ENCODE measurements around the gene EIF2B1. TPM values are rescaled to one million over a fixed set of nuclear protein-coding genes. Genes with fewer than 3 reads are reported as not detected.

The EIF2B1 gene
- total RNA-seq, 1 donor from 2014 or later = 85.1 TPM

GRCh38 chr12:123598522-123598921 lies 35.0 kb downstream of the EIF2B1 start:
- peaks cover 25% of the 10 kb centered on the region for H3F3A ChIP-seq (ENCODE audit: low read depth)
- H2AFZ ChIP-seq (replicated peaks) = no peak overlapping the region
- peaks cover 17% of the 10 kb centered on the region for H3K36me3 Mint-ChIP-seq
- no peak overlapping the region for H3K4me3 ChIP-seq
- TF ChIP-seq EZH2phosphoT487 (IDR thresholded peaks at IDR 0.05) (no peak), CTCF (IDR thresholded peaks at IDR 0.05) (no peak), EZH2 (IDR thresholded peaks at IDR 0.05) (no peak)
- H3K36me3 ChIP-seq = peaks cover 12% of the 10 kb centered on the region
- peaks cover 2% of the 10 kb centered on the region for H3K27me3 Mint-ChIP-seq (ENCODE audit: insufficient read depth, low read depth)
- H3K9me3 ChIP-seq (ENCODE audit: low read depth) = no peaks in the 10 kb centered on the region
- no peak overlapping the region for H3K4me3 Mint-ChIP-seq
- no peaks in the 10 kb centered on the region for H3K27me3 ChIP-seq
- no peak for DNase-seq (ENCODE audit: low spot score)
- no peak overlapping the region for H3K4me2 ChIP-seq
- H3K4me1 ChIP-seq = no peaks in the 10 kb centered on the region
- H3K27ac ChIP-seq = no peak overlapping the region
- H3K9me3 Mint-ChIP-seq = no peaks in the 10 kb centered on the region
- no peak overlapping the region for H3K9ac ChIP-seq
- peaks cover 12% of the 10 kb centered on the region for H3K4me1 Mint-ChIP-seq
- no peak overlapping the region for H3K27ac Mint-ChIP-seq
- peaks cover 3% of the 10 kb centered on the region for H4K20me1 ChIP-seq (ENCODE audit: low read depth)
- H3K79me2 ChIP-seq (ENCODE audit: low read depth) = peaks cover 48% of the 10 kb centered on the region

GRCh38 chr12:123597100-123597499 lies 36.4 kb downstream of the EIF2B1 start:
- no peak overlapping the region for H2AFZ ChIP-seq (replicated peaks)
- Mint-ChIP-seq H3K9me3 (no peaks in the 10 kb centered on the region), H3K4me1 (peaks cover 4% of the 10 kb centered on the region), H3K27ac (no peak overlapping the region), H3K36me3 (peaks cover 18% of the 10 kb centered on the region), H3K27me3 (ENCODE audit: insufficient read depth, low read depth) (peaks cover 2% of the 10 kb centered on the region), H3K4me3 (no peak overlapping the region)
- DNase-seq (ENCODE audit: low spot score) = no peak
- H3K27ac ChIP-seq = no peak overlapping the region
- peaks cover 25% of the 10 kb centered on the region for H3F3A ChIP-seq (ENCODE audit: low read depth)
- H3K4me3 ChIP-seq = no peak overlapping the region
- H3K9me3 ChIP-seq (ENCODE audit: low read depth) = no peaks in the 10 kb centered on the region
- no peak overlapping the region for H3K9ac ChIP-seq
- H3K4me2 ChIP-seq = no peak overlapping the region
- H4K20me1 ChIP-seq (ENCODE audit: low read depth) = peaks cover 3% of the 10 kb centered on the region
- H3K36me3 ChIP-seq = peaks cover 12% of the 10 kb centered on the region
- no peaks in the 10 kb centered on the region for H3K27me3 ChIP-seq
- H3K79me2 ChIP-seq (ENCODE audit: low read depth) = peaks cover 48% of the 10 kb centered on the region
- no peaks in the 10 kb centered on the region for H3K4me1 ChIP-seq
- TF ChIP-seq CTCF (IDR thresholded peaks at IDR 0.05) (no peak), EZH2 (IDR thresholded peaks at IDR 0.05) (no peak), EZH2phosphoT487 (IDR thresholded peaks at IDR 0.05) (no peak)

GRCh38 chr12:123595729-123596128 lies 37.8 kb downstream of the EIF2B1 start:
- Mint-ChIP-seq H3K36me3 (peaks cover 27% of the 10 kb centered on the region), H3K4me1 (peaks cover under 1% of the 10 kb centered on the region), H3K9me3 (no peaks in the 10 kb centered on the region), H3K4me3 (no peak overlapping the region), H3K27me3 (ENCODE audit: insufficient read depth, low read depth) (no peaks in the 10 kb centered on the region), H3K27ac (no peak overlapping the region)
- H3K4me2 ChIP-seq = no peak overlapping the region
- H3K27ac ChIP-seq = no peak overlapping the region
- H3K4me3 ChIP-seq = no peak overlapping the region
- peaks cover 3% of the 10 kb centered on the region for H4K20me1 ChIP-seq (ENCODE audit: low read depth)
- no peaks in the 10 kb centered on the region for H3K4me1 ChIP-seq
- H3K79me2 ChIP-seq (ENCODE audit: low read depth) = peaks cover 53% of the 10 kb centered on the region
- no peak for DNase-seq (ENCODE audit: low spot score)
- no peak overlapping the region for H3K9ac ChIP-seq
- no peak for TF ChIP-seq CTCF (IDR thresholded peaks at IDR 0.05)
- no peak for TF ChIP-seq EZH2 (IDR thresholded peaks at IDR 0.05)
- no peak for TF ChIP-seq EZH2phosphoT487 (IDR thresholded peaks at IDR 0.05)
- peaks cover 16% of the 10 kb centered on the region for H3K36me3 ChIP-seq
- H3F3A ChIP-seq (ENCODE audit: low read depth) = peaks cover 19% of the 10 kb centered on the region
- H3K27me3 ChIP-seq = no peaks in the 10 kb centered on the region
- H2AFZ ChIP-seq (replicated peaks) = no peak overlapping the region
- H3K9me3 ChIP-seq (ENCODE audit: low read depth) = no peaks in the 10 kb centered on the region
